Stimulated activated naive CD8-positive, alpha-beta T cell treated with anti-CD3 and anti-CD28 coated beads, Interleukin-15, amount 100 ng/mL, for 72 hours (primary cell): ENCODE data around the gene TMBIM1.

Source experiments
- ATAC-seq: fragments of 150-1000 bp; cut with Tn5 transposase; 2 replicates; pipeline ENCODE4 v1.10.0; 2021; ENCODE audit warnings: mild to moderate bottlenecking, moderate library complexity
- DNase-seq, 2 donors: peaks; one replicate each; pipeline ENCODE4 v3.0.0; 2021 to 2022
- H3K27ac Mint-ChIP-seq, 2 donors: one replicate each; pipeline ENCODE4 v1.8.0; 2022; ENCODE audit warnings: mild to moderate bottlenecking in 2 of 2, mixed read lengths in 2 of 2, moderate library complexity in 2 of 2
- H3K27me3 Mint-ChIP-seq: one replicate; pipeline ENCODE4 v1.8.0; 2022; ENCODE audit warnings: mixed read lengths
- H3K4me1 Mint-ChIP-seq: one replicate; pipeline ENCODE4 v1.8.0; 2022; ENCODE audit warnings: mild to moderate bottlenecking, mixed read lengths
- H3K4me3 Mint-ChIP-seq, 2 donors: one replicate each; pipeline ENCODE4 v1.8.0; 2022; ENCODE audit warnings: mild to moderate bottlenecking in 2 of 2, mixed read lengths in 2 of 2, moderate library complexity in 1 of 2
- H3K9me3 Mint-ChIP-seq, 2 donors: one replicate each; pipeline ENCODE4 v1.8.0; 2022; ENCODE audit warnings: mixed read lengths in 2 of 2

TMBIM1 gene

GRCh38 chr2:218236829-218237228, 55.5 kb downstream of the TMBIM1 start:
- H3K4me1 Mint-ChIP-seq: peaks cover 18% of the 10 kb centered on the region
- H3K27me3 Mint-ChIP-seq: no peaks in the 10 kb centered on the region
- no peak overlapping the region for H3K27ac Mint-ChIP-seq
- H3K4me3 Mint-ChIP-seq: no peak overlapping the region
- no peaks in the 10 kb centered on the region for H3K9me3 Mint-ChIP-seq
- no peak for ATAC-seq
- no peak for DNase-seq

GRCh38 chr2:218235017-218235416, 57.3 kb downstream of the TMBIM1 start:
- Mint-ChIP-seq H3K27ac (peak overlapping the region; percentile 67 to 88), H3K27me3 (no peaks in the 10 kb centered on the region), H3K4me3 (no peak overlapping the region), H3K4me1 (peaks cover 36% of the 10 kb centered on the region), H3K9me3 (no peaks in the 10 kb centered on the region)
- no peak for ATAC-seq
- DNase-seq: no peak

GRCh38 chr2:218234521-218234920, 57.8 kb downstream of the TMBIM1 start:
- no peak for DNase-seq
- H3K4me3 Mint-ChIP-seq: no peak overlapping the region
- H3K27me3 Mint-ChIP-seq: no peaks in the 10 kb centered on the region
- H3K27ac Mint-ChIP-seq: peak overlapping the region in 1 of 2 donors; percentile 25
- peaks cover 37% of the 10 kb centered on the region for H3K4me1 Mint-ChIP-seq
- ATAC-seq: no peak
- no peaks in the 10 kb centered on the region for H3K9me3 Mint-ChIP-seq

- H3K4me1 Mint-ChIP-seq: peaks cover 41% of the 10 kb centered on the region
- H3K27me3 Mint-ChIP-seq: no peaks in the 10 kb centered on the region
- ATAC-seq (no peak), DNase-seq (no peak)
- H3K27ac Mint-ChIP-seq: peak overlapping the region in 1 of 2 donors; percentile 86
- no peak overlapping the region for H3K4me3 Mint-ChIP-seq
- no peaks in the 10 kb centered on the region for H3K9me3 Mint-ChIP-seq
These were observed 58.8 kb downstream of the TMBIM1 start for GRCh38 chr2:218233543-218233942.

- Mint-ChIP-seq H3K4me3 (peak overlapping the region; percentile 9 to 70), H3K27ac (peak overlapping the region; percentile 56 to 89), H3K27me3 (no peaks in the 10 kb centered on the region), H3K9me3 (no peaks in the 10 kb centered on the region), H3K4me1 (peaks cover 68% of the 10 kb centered on the region)
- peak; percentile 26 to 46 for DNase-seq
- peak; percentile 86 for ATAC-seq
These were observed 61.4 kb downstream of the TMBIM1 start for GRCh38 chr2:218230882-218231281.

GRCh38 chr2:218229851-218230250, 62.5 kb downstream of the TMBIM1 start:
- peak overlapping the region; percentile 63 to 89 for H3K27ac Mint-ChIP-seq
- ATAC-seq (no peak), DNase-seq (no peak)
- no peaks in the 10 kb centered on the region for H3K27me3 Mint-ChIP-seq
- H3K4me1 Mint-ChIP-seq: peaks cover 78% of the 10 kb centered on the region
- H3K4me3 Mint-ChIP-seq: peak overlapping the region; percentile 31 to 70
- H3K9me3 Mint-ChIP-seq: no peaks in the 10 kb centered on the region

GRCh38 chr2:218229239-218229638, 63.1 kb downstream of the TMBIM1 start:
- H3K9me3 Mint-ChIP-seq: no peaks in the 10 kb centered on the region
- H3K4me3 Mint-ChIP-seq: peak overlapping the region; percentile 68 to 70
- H3K4me1 Mint-ChIP-seq: peaks cover 84% of the 10 kb centered on the region
- peak; percentile 91 for ATAC-seq
- peak overlapping the region; percentile 65 to 80 for H3K27ac Mint-ChIP-seq
- no peaks in the 10 kb centered on the region for H3K27me3 Mint-ChIP-seq
- DNase-seq: peak; percentile 26 to 49

GRCh38 chr2:218228366-218229090, 63.8 kb downstream of the TMBIM1 start:
- Mint-ChIP-seq H3K27me3 (no peaks in the 10 kb centered on the region), H3K4me1 (peaks cover 90% of the 10 kb centered on the region), H3K4me3 (peak overlapping the region; percentile 68 to 70), H3K9me3 (no peaks in the 10 kb centered on the region), H3K27ac (peak overlapping the region; percentile 27 to 52)
- ATAC-seq (no peak), DNase-seq (no peak)

- peaks cover 96% of the 10 kb centered on the region for H3K4me1 Mint-ChIP-seq
- DNase-seq (no peak), ATAC-seq (no peak)
- peak overlapping the region; percentile 23 to 87 for H3K27ac Mint-ChIP-seq
- no peaks in the 10 kb centered on the region for H3K9me3 Mint-ChIP-seq
- H3K4me3 Mint-ChIP-seq: peak overlapping the region; percentile 59
- no peaks in the 10 kb centered on the region for H3K27me3 Mint-ChIP-seq
These were observed 65.4 kb downstream of the TMBIM1 start for GRCh38 chr2:218226903-218227302.
